ENCODE data around the gene KRT77. TPM values are rescaled to one million over a fixed set of nuclear protein-coding genes. Genes with fewer than 3 reads are reported as not detected.

The KRT77 gene
- total RNA-seq, 4 donors from 2014 or later, result not detected

DNA sequence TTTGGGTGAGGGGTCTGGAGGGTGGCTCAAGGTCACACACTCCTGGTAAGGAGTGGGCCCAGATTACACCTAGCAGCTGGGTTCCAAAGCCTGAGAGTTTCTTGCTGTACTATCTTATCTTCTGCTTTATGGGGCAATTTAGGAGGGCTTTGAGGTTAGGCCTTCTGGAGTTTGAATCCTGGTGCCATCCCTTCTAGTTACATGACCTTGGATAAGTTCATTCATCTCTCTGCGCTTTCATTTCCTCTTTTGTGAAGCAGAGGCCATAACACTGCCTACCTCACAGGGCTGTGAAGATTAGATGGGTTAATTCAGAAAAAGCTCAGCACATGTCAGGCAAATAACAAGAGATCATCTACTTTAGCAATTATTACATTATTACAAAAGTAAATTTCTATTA is 7.4 kb upstream of the KRT77 start:
- Histone ChIP-seq H3K27ac (no peak overlapping the region), H3K27me3 (peaks cover 35% of the 10 kb centered on the region), H3K36me3 (no peaks in the 10 kb centered on the region), H3K4me1 (peaks cover 0 to 10% (median 6%) of the 10 kb centered on the region in 4 donors), H3K4me3 (no peak overlapping the region), H3K9me3 (no peaks in the 10 kb centered on the region)
- WGBS, 2 donors (ENCODE audit: low coverage in 1 of 2), result 88 to 100% methylated on average over 1 of the region's 1 CpG
- DNase-seq, result no peak
- TF ChIP-seq EP300 (IDR thresholded peaks at IDR 0.05; ENCODE audit: low read depth), result no peak
- TF ChIP-seq POLR2AphosphoS5 (IDR thresholded peaks at IDR 0.05), result no peak
- TF ChIP-seq POLR2A (IDR thresholded peaks at IDR 0.05), result no peak
- TF ChIP-seq, protein P1, sequence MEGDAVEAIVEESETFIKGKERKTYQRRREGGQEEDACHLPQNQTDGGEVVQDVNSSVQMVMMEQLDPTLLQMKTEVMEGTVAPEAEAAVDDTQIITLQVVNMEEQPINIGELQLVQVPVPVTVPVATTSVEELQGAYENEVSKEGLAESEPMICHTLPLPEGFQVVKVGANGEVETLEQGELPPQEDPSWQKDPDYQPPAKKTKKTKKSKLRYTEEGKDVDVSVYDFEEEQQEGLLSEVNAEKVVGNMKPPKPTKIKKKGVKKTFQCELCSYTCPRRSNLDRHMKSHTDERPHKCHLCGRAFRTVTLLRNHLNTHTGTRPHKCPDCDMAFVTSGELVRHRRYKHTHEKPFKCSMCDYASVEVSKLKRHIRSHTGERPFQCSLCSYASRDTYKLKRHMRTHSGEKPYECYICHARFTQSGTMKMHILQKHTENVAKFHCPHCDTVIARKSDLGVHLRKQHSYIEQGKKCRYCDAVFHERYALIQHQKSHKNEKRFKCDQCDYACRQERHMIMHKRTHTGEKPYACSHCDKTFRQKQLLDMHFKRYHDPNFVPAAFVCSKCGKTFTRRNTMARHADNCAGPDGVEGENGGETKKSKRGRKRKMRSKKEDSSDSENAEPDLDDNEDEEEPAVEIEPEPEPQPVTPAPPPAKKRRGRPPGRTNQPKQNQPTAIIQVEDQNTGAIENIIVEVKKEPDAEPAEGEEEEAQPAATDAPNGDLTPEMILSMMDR (IDR thresholded peaks at IDR 0.05), result no peak
- in situ Hi-C loops (cut with MboI; ENCODE audit: low pct_ligation_motif_present in 1 of 4, low pct_unique_long_range_greater_than_20kb in 1 of 4, low sequenced_read_pairs in 3 of 4), result no loop called here
- intact Hi-C loops (cut with DNase I; ENCODE audit: low total_unique reads), result no loop called here

GRCh38 chr12:52708010-52708409 is 4.7 kb upstream of the KRT77 start:
- no peak for DNase-seq
- no peak for TF ChIP-seq POLR2AphosphoS5 (IDR thresholded peaks at IDR 0.05)
- TF ChIP-seq, protein P1 (IDR thresholded peaks at IDR 0.05), result no peak
- TF ChIP-seq POLR2A (IDR thresholded peaks at IDR 0.05), result no peak
- TF ChIP-seq EP300 (IDR thresholded peaks at IDR 0.05; ENCODE audit: low read depth), result no peak
- H3K36me3 ChIP-seq, result no peaks in the 10 kb centered on the region
- no peaks in the 10 kb centered on the region for H3K4me1 ChIP-seq
- H3K27ac ChIP-seq, result no peak overlapping the region
- peaks cover 12% of the 10 kb centered on the region for H3K27me3 ChIP-seq
- intact Hi-C loops (cut with DNase I; ENCODE audit: low total_unique reads), result no loop called here
- in situ Hi-C loops (cut with MboI; ENCODE audit: low pct_ligation_motif_present in 1 of 4, low pct_unique_long_range_greater_than_20kb in 1 of 4, low sequenced_read_pairs in 3 of 4), result no loop called here
- 59 to 63% methylated on average over 3 to 4 of the region's 4 CpGs for WGBS, 2 donors (ENCODE audit: low coverage in 1 of 2)
- no peak overlapping the region for H3K4me3 ChIP-seq
- no peaks in the 10 kb centered on the region for H3K9me3 ChIP-seq

DNA sequence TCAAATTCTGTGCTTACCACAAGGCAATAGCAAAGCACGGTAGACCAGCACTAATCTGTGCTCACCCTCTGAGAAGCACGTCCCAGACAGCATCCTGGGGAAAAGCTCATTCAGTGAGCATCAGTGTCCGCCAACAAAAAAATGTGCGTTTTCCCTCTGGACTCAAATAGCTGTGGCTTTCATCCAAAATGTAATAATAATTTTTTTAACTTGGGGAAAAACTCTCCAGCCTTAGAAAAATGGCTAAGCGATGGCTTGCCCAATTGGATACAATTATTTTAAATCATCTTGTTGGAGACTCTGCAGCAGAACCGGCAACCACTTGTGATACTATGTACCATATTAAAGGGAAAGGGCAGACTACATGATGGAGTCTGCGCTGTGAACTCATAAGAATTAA is 1.1 kb upstream of the KRT77 start:
- H3K9me3 ChIP-seq, result no peaks in the 10 kb centered on the region
- H3K27me3 ChIP-seq, result peaks cover 4% of the 10 kb centered on the region
- 71 to 93% methylated on average over 5 to 7 of the region's 7 CpGs for WGBS, 2 donors (ENCODE audit: low coverage in 1 of 2)
- H3K4me3 ChIP-seq, result no peak overlapping the region
- TF ChIP-seq, protein P1 (IDR thresholded peaks at IDR 0.05), result no peak
- no peak for TF ChIP-seq POLR2A (IDR thresholded peaks at IDR 0.05)
- no peak for TF ChIP-seq POLR2AphosphoS5 (IDR thresholded peaks at IDR 0.05)
- no peak for TF ChIP-seq EP300 (IDR thresholded peaks at IDR 0.05; ENCODE audit: low read depth)
- H3K36me3 ChIP-seq, result no peaks in the 10 kb centered on the region
- H3K27ac ChIP-seq, result no peak overlapping the region
- intact Hi-C loops (cut with DNase I; ENCODE audit: low total_unique reads), result no loop called here
- in situ Hi-C loops (cut with MboI; ENCODE audit: low pct_ligation_motif_present in 1 of 4, low pct_unique_long_range_greater_than_20kb in 1 of 4, low sequenced_read_pairs in 3 of 4), result no loop called here
- no peaks in the 10 kb centered on the region for H3K4me1 ChIP-seq
- DNase-seq, result no peak

GRCh38 chr12:52703878-52704277 is 554 bp upstream of the KRT77 start:
- no peak overlapping the region for H3K4me3 ChIP-seq
- intact Hi-C loops (cut with DNase I; ENCODE audit: low total_unique reads) (no loop called here), in situ Hi-C loops (cut with MboI; ENCODE audit: low pct_ligation_motif_present in 1 of 4, low pct_unique_long_range_greater_than_20kb in 1 of 4, low sequenced_read_pairs in 3 of 4) (no loop called here)
- DNase-seq, result no peak
- 50% methylated on average over 1 of the region's 1 CpG; no CpG with 5 or more reads in 1 of the 2 donors for WGBS, 2 donors (ENCODE audit: low coverage in 1 of 2)
- H3K9me3 ChIP-seq, result no peaks in the 10 kb centered on the region
- H3K36me3 ChIP-seq, result no peaks in the 10 kb centered on the region
- TF ChIP-seq EP300 (IDR thresholded peaks at IDR 0.05; ENCODE audit: low read depth), result no peak
- TF ChIP-seq, protein P1 (IDR thresholded peaks at IDR 0.05), result no peak
- no peak for TF ChIP-seq POLR2A (IDR thresholded peaks at IDR 0.05)
- TF ChIP-seq POLR2AphosphoS5 (IDR thresholded peaks at IDR 0.05), result no peak
- H3K4me1 ChIP-seq, result no peaks in the 10 kb centered on the region
- H3K27me3 ChIP-seq, result peaks cover 4% of the 10 kb centered on the region
- H3K27ac ChIP-seq, result no peak overlapping the region

Data from transverse colon (tissue), 4 donors.